NCI-H748 (cell line): Measurements from ENCODE around the gene ALK.
A peak's percentile ranks its signal among the peaks of the same experiment; 100 is the strongest.
"Not testable (repeated sequence)": the region's sequence is repeated elsewhere in the genome, so short reads cannot be mapped to it uniquely, and the experiment has no call there.

ENCODE experiments used
- DNase-seq: peaks from one replicate; lab custom pipeline; 2025; ENCODE audit not compliant: unreplicated experiment; lab: John Stamatoyannopoulos, UW

Gene ALK

GRCh38 chr2:29844713-29845326 is 76.6 kb downstream of the ALK start:
- no peak for DNase-seq

- peak; percentile 3 for DNase-seq
Measured at GRCh38 chr2:29841386-29842004, 79.9 kb downstream of the ALK start.

GRCh38 chr2:29839306-29839705 is 82.1 kb downstream of the ALK start:
- DNase-seq = no peak

GRCh38 chr2:29837925-29838324 is 83.5 kb downstream of the ALK start:
- DNase-seq = no peak

- no peak for DNase-seq
Measured at GRCh38 chr2:29834624-29835023, 86.8 kb downstream of the ALK start.

- no peak for DNase-seq
Measured at GRCh38 chr2:29834036-29834540, 87.3 kb downstream of the ALK start.

- DNase-seq = no peak
Measured at GRCh38 chr2:29831560-29831959, 89.8 kb downstream of the ALK start.

- no peak for DNase-seq
Measured at GRCh38 chr2:29829841-29830240, 91.5 kb downstream of the ALK start.

GRCh38 chr2:29824145-29824544 is 97.2 kb downstream of the ALK start:
- not testable (repeated sequence) for DNase-seq

GRCh38 chr2:29821591-29821990 is 99.8 kb downstream of the ALK start:
- DNase-seq = no peak

- no peak for DNase-seq
Measured at GRCh38 chr2:29819570-29819969, 101.8 kb downstream of the ALK start.

GRCh38 chr2:29817801-29818680 is 103.3 kb downstream of the ALK start:
- no peak for DNase-seq

GRCh38 chr2:29817299-29817698 is 104.1 kb downstream of the ALK start:
- DNase-seq = no peak

- no peak for DNase-seq
Measured at GRCh38 chr2:29816651-29817050, 104.7 kb downstream of the ALK start.

- no peak for DNase-seq
Measured at GRCh38 chr2:29811378-29811777, 110.0 kb downstream of the ALK start.

- no peak for DNase-seq
Measured at GRCh38 chr2:29810956-29811355, 110.4 kb downstream of the ALK start.

- DNase-seq = no peak
Measured at GRCh38 chr2:29808321-29808720, 113.1 kb downstream of the ALK start.

GRCh38 chr2:29807082-29807481 is 114.3 kb downstream of the ALK start:
- DNase-seq = no peak

- no peak for DNase-seq
Measured at GRCh38 chr2:29806461-29806860, 114.9 kb downstream of the ALK start.

- no peak for DNase-seq
Measured at GRCh38 chr2:29804671-29805070, 116.7 kb downstream of the ALK start.

- no peak for DNase-seq
Measured at GRCh38 chr2:29803537-29803936, 117.8 kb downstream of the ALK start.

GRCh38 chr2:29802986-29803385 is 118.4 kb downstream of the ALK start:
- no peak for DNase-seq
